ENCODE results near the gene PSTPIP1. TPM values are rescaled to one million over a fixed set of nuclear protein-coding genes. Genes with fewer than 3 reads are reported as not detected.

Gene PSTPIP1
- total and polyA plus RNA-seq, 2 experiments from 2014 or later: not detected

DNA sequence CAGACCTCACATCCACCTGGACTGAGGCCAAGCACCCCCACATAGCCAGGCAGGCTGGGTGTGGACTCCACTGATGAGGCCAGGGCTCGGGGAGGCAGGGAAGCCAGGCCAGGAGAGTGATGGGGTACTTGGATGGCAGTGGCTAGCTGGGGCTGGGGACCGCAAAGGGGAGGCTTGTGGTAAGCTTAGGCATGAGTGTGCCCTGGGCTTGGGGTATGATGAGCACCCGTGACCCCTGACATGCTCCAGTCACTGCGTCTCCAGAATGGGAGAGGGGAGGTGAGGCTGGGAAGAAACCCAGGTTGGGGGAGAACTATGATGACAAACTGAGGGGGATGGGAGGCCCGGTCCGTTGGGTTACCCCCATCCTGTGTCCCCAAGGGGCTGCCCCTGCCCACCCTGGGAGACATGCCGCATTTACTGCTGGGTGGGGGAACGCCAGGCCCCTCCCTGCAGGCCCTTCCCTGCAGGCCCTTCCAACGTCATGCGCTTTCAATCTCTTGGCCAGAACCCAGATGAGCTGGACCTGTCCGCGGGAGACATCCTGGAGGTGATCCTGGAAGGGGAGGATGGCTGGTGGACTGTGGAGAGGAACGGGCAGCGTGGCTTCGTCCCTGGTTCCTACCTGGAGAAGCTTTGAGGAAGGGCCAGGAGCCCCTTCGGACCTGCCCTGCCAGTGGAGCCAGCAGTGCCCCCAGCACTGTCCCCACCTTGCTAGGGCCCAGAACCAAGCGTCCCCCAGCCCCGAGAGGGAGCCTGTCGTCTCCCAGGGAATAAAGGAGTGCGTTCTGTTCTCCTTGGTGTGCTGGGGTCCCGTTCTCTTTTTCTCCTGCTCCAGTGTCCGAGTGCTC lies 41.8 kb downstream of the PSTPIP1 start:
- no peak overlapping the region for H2AFZ ChIP-seq
- no peak overlapping the region for H3K4me3 ChIP-seq
- H3K79me2 ChIP-seq: no peaks in the 10 kb centered on the region
- H3K9me3 ChIP-seq (ENCODE audit: low read depth): no peaks in the 10 kb centered on the region
- no peak overlapping the region for H3K4me2 ChIP-seq
- H4K20me1 ChIP-seq (ENCODE audit: insufficient read depth, poor library complexity, severe bottlenecking): no peaks in the 10 kb centered on the region
- TF ChIP-seq, protein P1, sequence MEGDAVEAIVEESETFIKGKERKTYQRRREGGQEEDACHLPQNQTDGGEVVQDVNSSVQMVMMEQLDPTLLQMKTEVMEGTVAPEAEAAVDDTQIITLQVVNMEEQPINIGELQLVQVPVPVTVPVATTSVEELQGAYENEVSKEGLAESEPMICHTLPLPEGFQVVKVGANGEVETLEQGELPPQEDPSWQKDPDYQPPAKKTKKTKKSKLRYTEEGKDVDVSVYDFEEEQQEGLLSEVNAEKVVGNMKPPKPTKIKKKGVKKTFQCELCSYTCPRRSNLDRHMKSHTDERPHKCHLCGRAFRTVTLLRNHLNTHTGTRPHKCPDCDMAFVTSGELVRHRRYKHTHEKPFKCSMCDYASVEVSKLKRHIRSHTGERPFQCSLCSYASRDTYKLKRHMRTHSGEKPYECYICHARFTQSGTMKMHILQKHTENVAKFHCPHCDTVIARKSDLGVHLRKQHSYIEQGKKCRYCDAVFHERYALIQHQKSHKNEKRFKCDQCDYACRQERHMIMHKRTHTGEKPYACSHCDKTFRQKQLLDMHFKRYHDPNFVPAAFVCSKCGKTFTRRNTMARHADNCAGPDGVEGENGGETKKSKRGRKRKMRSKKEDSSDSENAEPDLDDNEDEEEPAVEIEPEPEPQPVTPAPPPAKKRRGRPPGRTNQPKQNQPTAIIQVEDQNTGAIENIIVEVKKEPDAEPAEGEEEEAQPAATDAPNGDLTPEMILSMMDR (IDR thresholded peaks at IDR 0.05; ENCODE audit: poor library complexity): no peak
- TF ChIP-seq EZH2 (IDR thresholded peaks at IDR 0.05; ENCODE audit: borderline replicate concordance) (no peak), EZH2phosphoT487 (IDR thresholded peaks at IDR 0.05; ENCODE audit: low read depth, severe bottlenecking, unreplicated experiment) (no peak)
- no peak overlapping the region for H3K27ac ChIP-seq
- no peaks in the 10 kb centered on the region for H3K9me2 ChIP-seq (replicated peaks; ENCODE audit: insufficient read depth)
- H3K4me1 ChIP-seq (ENCODE audit: insufficient read depth): peaks cover 3% of the 10 kb centered on the region
- H3K36me3 ChIP-seq (replicated peaks; ENCODE audit: insufficient read depth, low read depth): no peaks in the 10 kb centered on the region
- 95% methylated on average over 17 of the region's 22 CpGs for WGBS (ENCODE audit: low lambda C conversion rate, missing lambda C conversion rate)
- peak; percentile 5 for DNase-seq (ENCODE audit: low spot score)
- H3K27me3 ChIP-seq: no peaks in the 10 kb centered on the region

DNA sequence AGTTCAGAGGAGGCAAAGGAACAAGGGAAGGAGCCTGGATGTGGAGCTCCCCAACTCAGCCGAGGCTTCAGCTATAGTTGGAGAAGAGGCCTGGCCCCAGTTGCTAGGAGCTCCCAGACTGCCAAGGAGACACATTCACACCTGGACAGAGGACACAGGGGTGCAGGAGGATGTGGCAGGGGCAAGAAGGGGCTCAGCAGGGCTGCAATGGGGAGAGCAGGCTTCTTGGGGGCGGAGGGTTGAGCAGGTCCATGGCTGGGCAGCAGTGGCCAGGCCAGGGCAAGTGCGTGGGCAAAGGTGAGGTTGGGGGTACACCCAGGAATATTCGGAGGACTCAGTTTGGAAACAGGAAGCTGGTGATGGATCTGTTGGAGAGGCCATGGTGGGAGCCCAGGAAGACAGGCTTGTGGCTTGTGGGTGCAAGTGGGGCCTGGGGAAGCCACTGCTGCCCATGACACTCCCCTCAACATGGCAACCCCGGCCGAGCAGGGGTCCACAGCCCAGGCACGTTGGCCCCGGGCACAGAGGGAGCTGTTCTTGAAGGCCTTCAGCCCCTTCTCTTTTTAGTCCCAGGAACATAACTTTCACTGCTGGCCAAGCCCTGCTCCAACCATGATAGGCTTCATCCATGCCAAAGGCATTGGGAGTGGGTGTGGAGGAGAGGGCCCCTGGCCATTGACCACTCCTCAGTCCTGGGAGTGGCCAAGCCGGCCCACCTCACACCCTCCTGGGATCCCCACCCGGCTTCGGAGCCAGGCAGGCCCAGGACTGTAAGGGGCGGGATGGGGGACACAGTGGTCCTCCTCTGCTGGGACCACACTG lies 42.7 kb downstream of the PSTPIP1 start:
- no peak overlapping the region for H3K27ac ChIP-seq
- H3K27me3 ChIP-seq: no peaks in the 10 kb centered on the region
- H2AFZ ChIP-seq: no peak overlapping the region
- no peak for TF ChIP-seq EZH2phosphoT487 (IDR thresholded peaks at IDR 0.05; ENCODE audit: low read depth, severe bottlenecking, unreplicated experiment)
- TF ChIP-seq EZH2 (IDR thresholded peaks at IDR 0.05; ENCODE audit: borderline replicate concordance): no peak
- TF ChIP-seq, protein P1 (IDR thresholded peaks at IDR 0.05; ENCODE audit: poor library complexity): no peak
- no peaks in the 10 kb centered on the region for H4K20me1 ChIP-seq (ENCODE audit: insufficient read depth, poor library complexity, severe bottlenecking)
- WGBS (ENCODE audit: low lambda C conversion rate, missing lambda C conversion rate): 94% methylated on average over 10 of the region's 12 CpGs
- H3K4me2 ChIP-seq: no peak overlapping the region
- no peaks in the 10 kb centered on the region for H3K36me3 ChIP-seq (replicated peaks; ENCODE audit: insufficient read depth, low read depth)
- H3K9me3 ChIP-seq (ENCODE audit: low read depth): no peaks in the 10 kb centered on the region
- no peak for DNase-seq (ENCODE audit: low spot score)
- no peaks in the 10 kb centered on the region for H3K79me2 ChIP-seq
- no peaks in the 10 kb centered on the region for H3K9me2 ChIP-seq (replicated peaks; ENCODE audit: insufficient read depth)
- no peak overlapping the region for H3K4me3 ChIP-seq
- H3K4me1 ChIP-seq (ENCODE audit: insufficient read depth): peaks cover 3% of the 10 kb centered on the region

DNA sequence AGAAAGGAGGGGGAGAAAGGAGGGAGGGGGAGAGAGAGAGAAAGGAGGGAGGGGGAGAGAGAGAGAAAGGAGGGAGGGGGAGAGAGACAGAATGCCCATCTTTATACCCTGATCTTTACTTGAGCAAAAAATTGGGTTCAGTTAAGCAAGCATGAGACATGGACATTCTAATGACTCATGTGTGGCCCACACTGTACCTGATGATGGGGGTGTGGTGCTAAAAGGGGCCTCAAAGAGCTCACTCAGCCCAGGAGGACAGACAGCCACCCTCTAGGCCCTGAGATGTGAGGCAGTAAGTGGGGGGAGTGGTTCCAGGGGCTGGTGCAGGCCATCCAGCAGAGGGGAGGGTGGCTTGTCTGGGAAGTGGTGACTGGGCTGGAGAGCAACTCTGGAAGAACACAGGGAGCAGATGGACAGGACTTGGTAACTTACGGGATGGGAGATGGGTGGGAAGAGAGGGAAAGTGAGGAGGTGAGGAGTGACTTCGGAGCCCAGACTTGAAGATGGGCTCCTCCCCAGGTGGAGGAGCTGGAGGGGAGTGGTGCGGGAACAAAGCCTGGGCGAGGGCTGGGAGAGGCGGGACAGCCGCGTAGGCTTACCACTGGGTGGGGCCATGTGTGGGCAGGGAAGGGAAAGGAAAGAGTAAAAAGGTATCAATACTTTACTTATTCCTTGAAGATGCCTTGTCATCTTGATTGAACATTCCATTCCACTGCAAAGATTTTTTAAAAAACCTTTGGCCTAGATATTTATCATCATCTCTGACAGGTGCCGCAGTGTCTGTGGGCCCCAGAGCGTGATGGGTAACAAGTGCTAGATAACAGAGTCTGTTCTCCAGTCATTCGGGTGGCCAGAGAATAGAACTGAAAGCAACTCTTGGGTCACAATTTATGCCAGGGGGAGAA lies 43.6 kb downstream of the PSTPIP1 start:
- Histone ChIP-seq H2AFZ (no peak overlapping the region), H3K4me1 (ENCODE audit: insufficient read depth) (peaks cover 3% of the 10 kb centered on the region), H3K27me3 (no peaks in the 10 kb centered on the region), H3K9me2 (replicated peaks; ENCODE audit: insufficient read depth) (no peaks in the 10 kb centered on the region), H3K4me2 (no peak overlapping the region), H3K9me3 (ENCODE audit: low read depth) (no peaks in the 10 kb centered on the region), H3K27ac (no peak overlapping the region), H3K36me3 (replicated peaks; ENCODE audit: insufficient read depth, low read depth) (no peaks in the 10 kb centered on the region), H4K20me1 (ENCODE audit: insufficient read depth, poor library complexity, severe bottlenecking) (no peaks in the 10 kb centered on the region), H3K79me2 (no peaks in the 10 kb centered on the region), H3K4me3 (no peak overlapping the region)
- no peak for DNase-seq (ENCODE audit: low spot score)
- no CpG with 5 or more reads among the region's 10 CpGs for WGBS (ENCODE audit: low lambda C conversion rate, missing lambda C conversion rate)
- TF ChIP-seq EZH2 (IDR thresholded peaks at IDR 0.05; ENCODE audit: borderline replicate concordance) (no peak), EZH2phosphoT487 (IDR thresholded peaks at IDR 0.05; ENCODE audit: low read depth, severe bottlenecking, unreplicated experiment) (no peak)
- TF ChIP-seq, protein P1 (IDR thresholded peaks at IDR 0.05; ENCODE audit: poor library complexity): no peak
